Thyroid gland (tissue), 4 donors: ENCODE results near the gene ST6GALNAC4. TPM values are rescaled to one million over a fixed set of nuclear protein-coding genes. Genes with fewer than 3 reads are reported as not detected.

ENCODE experiments used
- DNase-seq, 2 donors: peaks; one replicate each; pipeline ENCODE4 v3.0.0-alpha.2; 2019
- H3K27ac ChIP-seq, 3 donors: fragments of 200-600 bp; sonication (generic); 1 replicate in 2 of 3; 2 replicates in 1 of 3; pipeline ENCODE4 v1.5.1; 2016 to 2019; ENCODE audit warnings: mild to moderate bottlenecking in 1 of 3, moderate library complexity in 1 of 3
- H3K27me3 ChIP-seq: fragments of 200-600 bp; sonication (generic); one replicate; pipeline ENCODE4 v1.5.1; 2019
- H3K36me3 ChIP-seq, 2 donors: fragments of 200-600 bp; sonication (generic); one replicate each; pipeline ENCODE4 v1.5.1; 2016 to 2019
- H3K4me1 ChIP-seq, 2 donors: fragments of 200-600 bp; sonication (generic); one replicate each; pipeline ENCODE4 v1.5.1; 2017 to 2019
- H3K4me3 ChIP-seq, 3 donors: fragments of 200-600 bp; sonication (generic); replicated peaks in 1 of 3; 1 replicate in 2 of 3; 2 replicates in 1 of 3; pipeline ENCODE4 v1.5.1; 2016; ENCODE audit warnings: mild to moderate bottlenecking in 1 of 3
- H3K9me3 ChIP-seq: fragments of 200-600 bp; sonication (generic); one replicate; pipeline ENCODE4 v1.5.1; 2017
- CTCF ChIP-seq, 6 experiments: fragments of 200-600 bp in 3 of 6; fragments of 450-650 bp in 3 of 6; sonication (generic) in 3 of 6; IDR thresholded peaks; one replicate each; pipeline ENCODE4 v1.5.1; 2016 to 2019; ENCODE audit warnings: antibody characterized with exemption in 6 of 6, mild to moderate bottlenecking in 2 of 6, inconsistent platforms in 1 of 6, moderate library complexity in 1 of 6
- POLR2A ChIP-seq, 2 donors: fragments of 450-650 bp; IDR thresholded peaks; one replicate each; pipeline ENCODE4 v1.6.1; 2017; ENCODE audit warnings: antibody characterized with exemption in 2 of 2, mild to moderate bottlenecking in 2 of 2, moderate library complexity in 1 of 2
- WGBS, 2 donors: methylation state at CpG; one replicate each; pipeline ENCODE4 v1.1.5; 2017; 5-methylcytosine and 5-hydroxymethylcytosine counted together
- intact Hi-C: fragments of 100-400 bp; cut with DNase I; formaldehyde crosslinking; loops from one replicate; pipeline ENCODE4 v1.15.1; 2023
- total RNA-seq, 4 donors: library from RNA; depleted of rRNA; stranded (reverse); fragments of >200 nt; gene quantifications; one replicate each; pipeline ENCODE4 v1.2.3, GENCODE V29; 2016

Gene ST6GALNAC4
- total RNA-seq, 4 donors from 2014 or later, result 8.9 to 27.4 (median 19.1) TPM

DNA sequence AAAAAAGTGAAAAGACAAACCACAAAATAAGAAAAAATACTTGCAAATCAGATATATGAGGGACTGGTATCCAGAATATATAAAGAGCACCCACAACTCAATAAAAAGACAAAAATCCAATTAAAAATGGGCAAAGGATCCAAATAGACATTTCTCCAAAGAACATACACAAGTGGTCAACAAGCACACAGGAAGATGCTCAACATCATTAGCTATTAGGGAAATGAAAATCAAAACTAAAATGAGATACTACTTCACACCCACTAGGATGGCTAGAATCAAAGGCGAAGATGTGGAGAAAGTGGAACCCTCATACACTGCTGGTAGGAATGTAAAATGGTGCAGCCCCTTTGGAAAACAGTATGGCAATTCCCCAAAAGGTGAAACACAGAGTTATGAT lies 41.9 kb upstream of the ST6GALNAC4 start:
- Histone ChIP-seq H3K4me3 (no peak overlapping the region), H3K36me3 (no peaks in the 10 kb centered on the region), H3K4me1 (peaks cover 42 to 66% of the 10 kb centered on the region in 2 donors), H3K27me3 (no peaks in the 10 kb centered on the region), H3K27ac (peak overlapping the region in 1 of 3 donors; percentile 1), H3K9me3 (no peaks in the 10 kb centered on the region)
- no peak for DNase-seq
- intact Hi-C loops, result no loop called here
- 95 to 100% methylated on average over 1 of the region's 1 CpG for WGBS, 2 donors
- no peak for TF ChIP-seq CTCF (IDR thresholded peaks at IDR 0.05)
- no peak for TF ChIP-seq POLR2A (IDR thresholded peaks at IDR 0.05)

- H3K27ac ChIP-seq, result peak overlapping the region; percentile 41 to 85 (median 84)
Measured at GRCh38 chr9:127955294-127956015, 38.6 kb upstream of the ST6GALNAC4 start.

GRCh38 chr9:127954831-127955293 lies 38.0 kb upstream of the ST6GALNAC4 start:
- DNase-seq, result no peak
- no peak overlapping the region for H3K4me3 ChIP-seq
- WGBS, 2 donors, result 72 to 76% methylated on average over 4 to 12 of the region's 13 CpGs
- TF ChIP-seq CTCF (IDR thresholded peaks at IDR 0.05) (no peak), POLR2A (IDR thresholded peaks at IDR 0.05) (no peak)
- no peaks in the 10 kb centered on the region for H3K27me3 ChIP-seq
- H3K9me3 ChIP-seq, result no peaks in the 10 kb centered on the region
- peaks cover 36 to 54% of the 10 kb centered on the region in 2 donors for H3K4me1 ChIP-seq
- no peaks in the 10 kb centered on the region for H3K36me3 ChIP-seq
- H3K27ac ChIP-seq, result peak overlapping the region; percentile 33 to 85 (median 84)
- intact Hi-C loops, result no loop called here

More at GRCh38 chr9:127955294-127956015, 38.6 kb upstream of the ST6GALNAC4 start:
- Histone ChIP-seq H3K27me3 (no peaks in the 10 kb centered on the region), H3K4me3 (no peak overlapping the region), H3K36me3 (no peaks in the 10 kb centered on the region), H3K4me1 (peaks cover 37 to 60% of the 10 kb centered on the region in 2 donors), H3K9me3 (no peaks in the 10 kb centered on the region)
- intact Hi-C loops, result no loop called here
- TF ChIP-seq CTCF (IDR thresholded peaks at IDR 0.05), result peak in 5 of 6 experiments; percentile 21 to 70 (median 50)
- no peak for TF ChIP-seq POLR2A (IDR thresholded peaks at IDR 0.05)
- 68 to 80% methylated on average over 8 to 9 of the region's 12 CpGs for WGBS, 2 donors
- DNase-seq, result peak; percentile 73 to 83

- Histone ChIP-seq H3K27ac (peak overlapping the region in 2 of 3 donors; percentile 84 to 85), H3K27me3 (no peaks in the 10 kb centered on the region), H3K4me3 (no peak overlapping the region), H3K4me1 (peaks cover 36 to 54% of the 10 kb centered on the region in 2 donors), H3K36me3 (no peaks in the 10 kb centered on the region), H3K9me3 (no peaks in the 10 kb centered on the region)
- intact Hi-C loops, result no loop called here
- TF ChIP-seq POLR2A (IDR thresholded peaks at IDR 0.05) (no peak), CTCF (IDR thresholded peaks at IDR 0.05) (no peak)
- DNase-seq, result no peak
- WGBS, 2 donors, result 83 to 87% methylated on average over 12 to 16 of the region's 17 CpGs
Measured at GRCh38 chr9:127953768-127954505, 37.1 kb upstream of the ST6GALNAC4 start.
